ENCODE measurements around the gene PLSCR5. TPM values are rescaled to one million over a fixed set of nuclear protein-coding genes. Genes with fewer than 3 reads are reported as not detected.

Gene PLSCR5
- total and polyA plus RNA-seq, 2 experiments from 2014 or later = not detected

DNA sequence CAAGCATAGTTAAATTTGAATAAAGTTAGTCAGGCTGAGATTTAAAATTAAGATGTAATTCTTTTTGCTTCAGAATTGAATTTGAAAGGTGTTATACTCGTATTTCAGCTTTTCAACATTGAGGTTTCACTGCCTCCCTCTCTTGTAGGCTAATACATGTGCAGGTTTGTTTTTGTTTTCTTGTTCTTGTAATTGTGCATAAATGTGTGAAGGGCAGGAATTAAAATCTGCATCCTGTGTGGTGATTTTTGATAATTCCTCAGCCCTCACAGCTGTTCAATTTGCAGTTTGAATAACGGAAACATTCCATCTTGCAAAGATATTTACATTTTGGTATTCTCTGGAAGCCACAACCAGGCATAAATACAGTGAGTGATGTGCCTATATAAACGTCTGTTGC is 35.8 kb downstream of the PLSCR5 start:
- Histone ChIP-seq H3K4me3 (no peak overlapping the region), H3F3A (replicated peaks; ENCODE audit: low read depth) (no peaks in the 10 kb centered on the region), H3K4me1 (ENCODE audit: insufficient read depth) (peaks cover 8% of the 10 kb centered on the region), H3K27me3 (ENCODE audit: insufficient read depth) (no peaks in the 10 kb centered on the region), H3K79me2 (replicated peaks; ENCODE audit: insufficient read depth) (no peaks in the 10 kb centered on the region), H3K4me2 (no peak overlapping the region), H4K20me1 (replicated peaks; ENCODE audit: insufficient read depth) (no peaks in the 10 kb centered on the region), H3K9me2 (ENCODE audit: insufficient read depth) (peaks cover 9% of the 10 kb centered on the region; the same call in 1 of the 2 replicates), H3K36me3 (ENCODE audit: insufficient read depth) (no peaks in the 10 kb centered on the region), H2AFZ (peak overlapping the region; percentile 61; the same call in 1 of the 2 replicates), H3K27ac (ENCODE audit: low read depth) (no peak overlapping the region)
- H3K9me3 Mint-ChIP-seq = peaks cover 5% of the 10 kb centered on the region; the same call in 2 of the 3 replicates
- peaks cover 10% of the 10 kb centered on the region for H3K4me1 Mint-ChIP-seq
- peaks cover 12% of the 10 kb centered on the region; the same call in 1 of the 3 replicates for H3K36me3 Mint-ChIP-seq (ENCODE audit: low read depth)
- no peak for ATAC-seq
- peaks cover 4% of the 10 kb centered on the region for H3K27me3 Mint-ChIP-seq (ENCODE audit: insufficient read depth, low read depth, poor library complexity)
- TF ChIP-seq, protein P1, sequence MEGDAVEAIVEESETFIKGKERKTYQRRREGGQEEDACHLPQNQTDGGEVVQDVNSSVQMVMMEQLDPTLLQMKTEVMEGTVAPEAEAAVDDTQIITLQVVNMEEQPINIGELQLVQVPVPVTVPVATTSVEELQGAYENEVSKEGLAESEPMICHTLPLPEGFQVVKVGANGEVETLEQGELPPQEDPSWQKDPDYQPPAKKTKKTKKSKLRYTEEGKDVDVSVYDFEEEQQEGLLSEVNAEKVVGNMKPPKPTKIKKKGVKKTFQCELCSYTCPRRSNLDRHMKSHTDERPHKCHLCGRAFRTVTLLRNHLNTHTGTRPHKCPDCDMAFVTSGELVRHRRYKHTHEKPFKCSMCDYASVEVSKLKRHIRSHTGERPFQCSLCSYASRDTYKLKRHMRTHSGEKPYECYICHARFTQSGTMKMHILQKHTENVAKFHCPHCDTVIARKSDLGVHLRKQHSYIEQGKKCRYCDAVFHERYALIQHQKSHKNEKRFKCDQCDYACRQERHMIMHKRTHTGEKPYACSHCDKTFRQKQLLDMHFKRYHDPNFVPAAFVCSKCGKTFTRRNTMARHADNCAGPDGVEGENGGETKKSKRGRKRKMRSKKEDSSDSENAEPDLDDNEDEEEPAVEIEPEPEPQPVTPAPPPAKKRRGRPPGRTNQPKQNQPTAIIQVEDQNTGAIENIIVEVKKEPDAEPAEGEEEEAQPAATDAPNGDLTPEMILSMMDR (conservative IDR thresholded peaks at IDR 0.05; ENCODE audit: low read depth in 2 of 2) = no peak
- TF ChIP-seq, protein P2, sequence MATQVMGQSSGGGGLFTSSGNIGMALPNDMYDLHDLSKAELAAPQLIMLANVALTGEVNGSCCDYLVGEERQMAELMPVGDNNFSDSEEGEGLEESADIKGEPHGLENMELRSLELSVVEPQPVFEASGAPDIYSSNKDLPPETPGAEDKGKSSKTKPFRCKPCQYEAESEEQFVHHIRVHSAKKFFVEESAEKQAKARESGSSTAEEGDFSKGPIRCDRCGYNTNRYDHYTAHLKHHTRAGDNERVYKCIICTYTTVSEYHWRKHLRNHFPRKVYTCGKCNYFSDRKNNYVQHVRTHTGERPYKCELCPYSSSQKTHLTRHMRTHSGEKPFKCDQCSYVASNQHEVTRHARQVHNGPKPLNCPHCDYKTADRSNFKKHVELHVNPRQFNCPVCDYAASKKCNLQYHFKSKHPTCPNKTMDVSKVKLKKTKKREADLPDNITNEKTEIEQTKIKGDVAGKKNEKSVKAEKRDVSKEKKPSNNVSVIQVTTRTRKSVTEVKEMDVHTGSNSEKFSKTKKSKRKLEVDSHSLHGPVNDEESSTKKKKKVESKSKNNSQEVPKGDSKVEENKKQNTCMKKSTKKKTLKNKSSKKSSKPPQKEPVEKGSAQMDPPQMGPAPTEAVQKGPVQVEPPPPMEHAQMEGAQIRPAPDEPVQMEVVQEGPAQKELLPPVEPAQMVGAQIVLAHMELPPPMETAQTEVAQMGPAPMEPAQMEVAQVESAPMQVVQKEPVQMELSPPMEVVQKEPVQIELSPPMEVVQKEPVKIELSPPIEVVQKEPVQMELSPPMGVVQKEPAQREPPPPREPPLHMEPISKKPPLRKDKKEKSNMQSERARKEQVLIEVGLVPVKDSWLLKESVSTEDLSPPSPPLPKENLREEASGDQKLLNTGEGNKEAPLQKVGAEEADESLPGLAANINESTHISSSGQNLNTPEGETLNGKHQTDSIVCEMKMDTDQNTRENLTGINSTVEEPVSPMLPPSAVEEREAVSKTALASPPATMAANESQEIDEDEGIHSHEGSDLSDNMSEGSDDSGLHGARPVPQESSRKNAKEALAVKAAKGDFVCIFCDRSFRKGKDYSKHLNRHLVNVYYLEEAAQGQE (IDR thresholded peaks at IDR 0.05; ENCODE audit: unreplicated experiment) = no peak
- TF ChIP-seq ZNF331 (CRISPR knock-in tag; IDR thresholded peaks at IDR 0.05; ENCODE audit: low read depth) = no peak
- TF ChIP-seq EZH2phosphoT487 (IDR thresholded peaks at IDR 0.05; ENCODE audit: unreplicated experiment) = no peak
- no peak for TF ChIP-seq NANOG (IDR thresholded peaks at IDR 0.05; ENCODE audit: borderline replicate concordance)
- TF ChIP-seq STAT1 (IDR thresholded peaks at IDR 0.05; ENCODE audit: unreplicated experiment) = no peak
- TF ChIP-seq, protein P3, sequence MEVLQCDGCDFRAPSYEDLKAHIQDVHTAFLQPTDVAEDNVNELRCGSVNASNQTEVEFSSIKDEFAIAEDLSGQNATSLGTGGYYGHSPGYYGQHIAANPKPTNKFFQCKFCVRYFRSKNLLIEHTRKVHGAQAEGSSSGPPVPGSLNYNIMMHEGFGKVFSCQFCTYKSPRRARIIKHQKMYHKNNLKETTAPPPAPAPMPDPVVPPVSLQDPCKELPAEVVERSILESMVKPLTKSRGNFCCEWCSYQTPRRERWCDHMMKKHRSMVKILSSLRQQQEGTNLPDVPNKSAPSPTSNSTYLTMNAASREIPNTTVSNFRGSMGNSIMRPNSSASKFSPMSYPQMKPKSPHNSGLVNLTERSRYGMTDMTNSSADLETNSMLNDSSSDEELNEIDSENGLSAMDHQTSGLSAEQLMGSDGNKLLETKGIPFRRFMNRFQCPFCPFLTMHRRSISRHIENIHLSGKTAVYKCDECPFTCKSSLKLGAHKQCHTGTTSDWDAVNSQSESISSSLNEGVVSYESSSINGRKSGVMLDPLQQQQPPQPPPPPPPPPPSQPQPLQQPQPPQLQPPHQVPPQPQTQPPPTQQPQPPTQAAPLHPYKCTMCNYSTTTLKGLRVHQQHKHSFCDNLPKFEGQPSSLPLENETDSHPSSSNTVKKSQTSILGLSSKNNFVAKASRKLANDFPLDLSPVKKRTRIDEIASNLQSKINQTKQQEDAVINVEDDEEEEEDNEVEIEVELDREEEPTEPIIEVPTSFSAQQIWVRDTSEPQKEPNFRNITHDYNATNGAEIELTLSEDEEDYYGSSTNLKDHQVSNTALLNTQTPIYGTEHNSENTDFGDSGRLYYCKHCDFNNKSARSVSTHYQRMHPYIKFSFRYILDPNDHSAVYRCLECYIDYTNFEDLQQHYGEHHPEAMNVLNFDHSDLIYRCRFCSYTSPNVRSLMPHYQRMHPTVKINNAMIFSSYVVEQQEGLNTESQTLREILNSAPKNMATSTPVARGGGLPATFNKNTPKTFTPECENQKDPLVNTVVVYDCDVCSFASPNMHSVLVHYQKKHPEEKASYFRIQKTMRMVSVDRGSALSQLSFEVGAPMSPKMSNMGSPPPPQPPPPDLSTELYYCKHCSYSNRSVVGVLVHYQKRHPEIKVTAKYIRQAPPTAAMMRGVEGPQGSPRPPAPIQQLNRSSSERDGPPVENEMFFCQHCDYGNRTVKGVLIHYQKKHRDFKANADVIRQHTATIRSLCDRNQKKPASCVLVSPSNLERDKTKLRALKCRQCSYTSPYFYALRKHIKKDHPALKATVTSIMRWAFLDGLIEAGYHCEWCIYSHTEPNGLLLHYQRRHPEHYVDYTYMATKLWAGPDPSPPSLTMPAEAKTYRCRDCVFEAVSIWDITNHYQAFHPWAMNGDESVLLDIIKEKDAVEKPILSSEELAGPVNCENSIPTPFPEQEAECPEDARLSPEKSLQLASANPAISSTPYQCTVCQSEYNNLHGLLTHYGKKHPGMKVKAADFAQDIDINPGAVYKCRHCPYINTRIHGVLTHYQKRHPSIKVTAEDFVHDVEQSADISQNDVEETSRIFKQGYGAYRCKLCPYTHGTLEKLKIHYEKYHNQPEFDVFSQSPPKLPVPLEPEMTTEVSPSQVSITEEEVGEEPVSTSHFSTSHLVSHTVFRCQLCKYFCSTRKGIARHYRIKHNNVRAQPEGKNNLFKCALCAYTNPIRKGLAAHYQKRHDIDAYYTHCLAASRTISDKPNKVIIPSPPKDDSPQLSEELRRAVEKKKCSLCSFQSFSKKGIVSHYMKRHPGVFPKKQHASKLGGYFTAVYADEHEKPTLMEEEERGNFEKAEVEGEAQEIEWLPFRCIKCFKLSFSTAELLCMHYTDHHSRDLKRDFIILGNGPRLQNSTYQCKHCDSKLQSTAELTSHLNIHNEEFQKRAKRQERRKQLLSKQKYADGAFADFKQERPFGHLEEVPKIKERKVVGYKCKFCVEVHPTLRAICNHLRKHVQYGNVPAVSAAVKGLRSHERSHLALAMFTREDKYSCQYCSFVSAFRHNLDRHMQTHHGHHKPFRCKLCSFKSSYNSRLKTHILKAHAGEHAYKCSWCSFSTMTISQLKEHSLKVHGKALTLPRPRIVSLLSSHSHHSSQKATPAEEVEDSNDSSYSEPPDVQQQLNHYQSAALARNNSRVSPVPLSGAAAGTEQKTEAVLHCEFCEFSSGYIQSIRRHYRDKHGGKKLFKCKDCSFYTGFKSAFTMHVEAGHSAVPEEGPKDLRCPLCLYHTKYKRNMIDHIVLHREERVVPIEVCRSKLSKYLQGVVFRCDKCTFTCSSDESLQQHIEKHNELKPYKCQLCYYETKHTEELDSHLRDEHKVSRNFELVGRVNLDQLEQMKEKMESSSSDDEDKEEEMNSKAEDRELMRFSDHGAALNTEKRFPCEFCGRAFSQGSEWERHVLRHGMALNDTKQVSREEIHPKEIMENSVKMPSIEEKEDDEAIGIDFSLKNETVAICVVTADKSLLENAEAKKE (CRISPR knock-in tag; IDR thresholded peaks at IDR 0.05) = no peak
- TF ChIP-seq ZNF114 (CRISPR knock-in tag; IDR thresholded peaks at IDR 0.05) = no peak
- TF ChIP-seq JUNB (IDR thresholded peaks at IDR 0.05; ENCODE audit: unreplicated experiment) = no peak
- TF ChIP-seq CREB1 (CRISPR knock-in tag; IDR thresholded peaks at IDR 0.05; ENCODE audit: low read depth) = no peak
- no peak overlapping the region for H3K4me3 Mint-ChIP-seq
- no peak for DNase-seq (ENCODE audit: low spot score)
- H3K27ac Mint-ChIP-seq = no peak overlapping the region; the same call in 1 of the 2 replicates

Data from GM23338 (cell line).